ENCODE data around the gene CLDN9. TPM values are rescaled to one million over a fixed set of nuclear protein-coding genes. Genes with fewer than 3 reads are reported as not detected.

CLDN9 gene
- total RNA-seq, 1 donor from 2014 or later: 0.99 TPM

DNA sequence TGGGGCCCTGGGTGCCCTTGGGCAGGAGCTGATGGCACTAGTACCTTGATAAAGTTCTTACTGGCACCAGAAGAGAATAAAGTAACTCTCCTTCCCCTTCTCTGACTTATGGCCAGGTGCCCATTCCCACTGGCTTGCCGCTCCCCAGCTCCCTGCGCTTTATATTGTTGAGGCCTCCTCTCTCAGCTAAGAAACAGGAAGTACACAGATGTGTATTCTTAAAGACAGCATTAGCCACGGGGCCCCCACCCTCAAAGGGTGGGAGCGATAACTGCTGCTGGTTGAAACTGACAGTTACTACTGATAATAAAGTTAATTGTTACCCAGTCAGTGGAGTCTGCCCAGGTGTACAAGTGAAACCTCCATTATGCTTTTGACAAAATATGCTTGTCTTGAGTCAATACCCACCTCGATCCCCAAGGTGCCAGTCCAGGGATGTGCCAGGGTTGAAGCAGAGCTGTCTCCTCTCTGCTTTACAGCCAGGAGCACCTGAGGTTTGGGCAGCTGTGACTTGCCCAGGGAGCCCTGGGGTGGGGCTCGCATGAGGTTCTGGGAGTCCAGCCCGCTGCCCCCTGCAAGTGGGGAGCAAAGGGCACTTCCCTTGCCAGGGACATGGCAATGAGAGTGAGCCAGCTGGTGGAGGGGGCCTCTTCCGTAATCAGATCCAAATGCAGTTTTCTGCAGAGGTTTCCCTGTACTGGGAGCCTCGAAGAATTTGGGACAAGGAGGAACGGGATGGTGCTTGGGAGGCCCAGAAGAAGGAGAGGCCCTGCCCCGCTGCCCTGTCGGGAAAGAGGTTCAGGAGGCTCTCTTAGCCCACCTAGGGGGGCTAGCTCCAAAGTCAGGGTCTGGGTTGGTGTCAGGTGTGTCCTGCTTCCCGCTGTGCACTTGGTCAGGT lies 5.4 kb upstream of the CLDN9 start:
- no peak for DNase-seq (ENCODE audit: extremely low spot score, unreplicated experiment)
- H3K4me3 Mint-ChIP-seq: peak overlapping the region; percentile 78
- peak overlapping the region; percentile 95 for H3K27ac Mint-ChIP-seq
- H3K4me1 Mint-ChIP-seq (ENCODE audit: unreplicated experiment): no peaks in the 10 kb centered on the region
- TF ChIP-seq, protein P1, sequence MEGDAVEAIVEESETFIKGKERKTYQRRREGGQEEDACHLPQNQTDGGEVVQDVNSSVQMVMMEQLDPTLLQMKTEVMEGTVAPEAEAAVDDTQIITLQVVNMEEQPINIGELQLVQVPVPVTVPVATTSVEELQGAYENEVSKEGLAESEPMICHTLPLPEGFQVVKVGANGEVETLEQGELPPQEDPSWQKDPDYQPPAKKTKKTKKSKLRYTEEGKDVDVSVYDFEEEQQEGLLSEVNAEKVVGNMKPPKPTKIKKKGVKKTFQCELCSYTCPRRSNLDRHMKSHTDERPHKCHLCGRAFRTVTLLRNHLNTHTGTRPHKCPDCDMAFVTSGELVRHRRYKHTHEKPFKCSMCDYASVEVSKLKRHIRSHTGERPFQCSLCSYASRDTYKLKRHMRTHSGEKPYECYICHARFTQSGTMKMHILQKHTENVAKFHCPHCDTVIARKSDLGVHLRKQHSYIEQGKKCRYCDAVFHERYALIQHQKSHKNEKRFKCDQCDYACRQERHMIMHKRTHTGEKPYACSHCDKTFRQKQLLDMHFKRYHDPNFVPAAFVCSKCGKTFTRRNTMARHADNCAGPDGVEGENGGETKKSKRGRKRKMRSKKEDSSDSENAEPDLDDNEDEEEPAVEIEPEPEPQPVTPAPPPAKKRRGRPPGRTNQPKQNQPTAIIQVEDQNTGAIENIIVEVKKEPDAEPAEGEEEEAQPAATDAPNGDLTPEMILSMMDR (conservative IDR thresholded peaks at IDR 0.05): no peak
- H3K27me3 Mint-ChIP-seq: peaks cover 52% of the 10 kb centered on the region
- no peaks in the 10 kb centered on the region for H3K36me3 Mint-ChIP-seq
- H3K9me3 Mint-ChIP-seq: no peaks in the 10 kb centered on the region

DNA sequence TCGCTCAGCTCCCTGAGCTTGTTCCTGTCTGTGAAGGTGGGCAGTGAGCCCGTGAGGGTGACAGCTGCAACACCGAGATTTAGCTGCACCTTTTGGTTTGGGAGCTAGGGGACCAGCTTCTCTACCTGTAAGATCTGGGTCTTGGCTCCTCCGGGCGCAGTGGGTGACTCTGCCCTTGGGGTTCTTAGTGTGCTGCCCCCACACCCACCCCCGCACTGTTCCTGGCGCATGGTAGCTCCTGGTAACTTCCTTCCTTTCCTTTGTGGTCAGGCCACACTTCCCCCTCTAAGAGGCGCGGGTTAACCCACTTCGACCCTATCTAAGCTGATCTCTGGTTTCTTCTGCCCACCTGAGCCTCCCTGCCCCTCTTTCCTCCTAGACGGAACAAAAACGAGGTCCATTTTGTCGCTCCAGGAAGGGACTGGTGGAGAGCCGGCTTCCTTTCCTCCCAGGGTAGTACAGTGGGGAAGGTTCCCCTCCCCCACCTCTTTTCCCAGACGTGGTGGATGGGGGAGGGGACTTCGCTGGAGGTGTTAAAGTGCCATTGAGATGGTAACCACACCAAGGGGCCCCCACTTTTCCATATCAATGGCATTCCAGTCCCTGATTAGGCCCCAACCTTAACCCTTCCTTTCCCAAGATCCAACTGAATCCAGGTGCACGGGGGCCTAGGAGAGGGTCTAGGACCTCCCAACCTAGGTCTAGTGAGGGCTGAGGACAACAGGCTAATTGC lies 4.6 kb upstream of the CLDN9 start:
- Mint-ChIP-seq H3K27me3 (peaks cover 59% of the 10 kb centered on the region), H3K9me3 (no peaks in the 10 kb centered on the region), H3K27ac (peak overlapping the region; percentile 95), H3K4me1 (ENCODE audit: unreplicated experiment) (no peaks in the 10 kb centered on the region), H3K36me3 (no peaks in the 10 kb centered on the region), H3K4me3 (peak overlapping the region; percentile 55)
- DNase-seq (ENCODE audit: extremely low spot score, unreplicated experiment): no peak
- TF ChIP-seq, protein P1 (conservative IDR thresholded peaks at IDR 0.05): no peak

DNA sequence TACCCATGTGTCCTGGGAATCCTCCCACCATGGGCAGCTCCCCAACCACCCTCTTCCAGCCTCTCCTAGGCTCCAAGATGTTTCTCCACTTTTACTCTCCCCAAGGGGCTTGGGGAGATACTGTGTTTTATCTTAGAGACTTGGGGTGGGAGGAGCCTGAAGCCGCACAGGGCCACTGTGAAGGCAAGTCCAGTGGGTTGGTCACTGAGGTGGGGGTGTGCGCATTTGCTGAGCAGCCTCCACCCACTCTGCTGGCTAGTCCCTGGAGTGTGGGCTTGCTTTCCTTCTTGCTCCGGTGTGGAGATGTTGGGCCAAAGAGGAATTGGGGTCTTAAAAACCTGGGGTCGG lies 4.1 kb upstream of the CLDN9 start:
- no peaks in the 10 kb centered on the region for H3K9me3 Mint-ChIP-seq
- peak overlapping the region; percentile 95 for H3K27ac Mint-ChIP-seq
- TF ChIP-seq, protein P1 (conservative IDR thresholded peaks at IDR 0.05): no peak
- H3K36me3 Mint-ChIP-seq: no peaks in the 10 kb centered on the region
- H3K4me3 Mint-ChIP-seq: peak overlapping the region; percentile 55
- H3K4me1 Mint-ChIP-seq (ENCODE audit: unreplicated experiment): no peaks in the 10 kb centered on the region
- H3K27me3 Mint-ChIP-seq: peaks cover 62% of the 10 kb centered on the region
- no peak for DNase-seq (ENCODE audit: extremely low spot score, unreplicated experiment)

DNA sequence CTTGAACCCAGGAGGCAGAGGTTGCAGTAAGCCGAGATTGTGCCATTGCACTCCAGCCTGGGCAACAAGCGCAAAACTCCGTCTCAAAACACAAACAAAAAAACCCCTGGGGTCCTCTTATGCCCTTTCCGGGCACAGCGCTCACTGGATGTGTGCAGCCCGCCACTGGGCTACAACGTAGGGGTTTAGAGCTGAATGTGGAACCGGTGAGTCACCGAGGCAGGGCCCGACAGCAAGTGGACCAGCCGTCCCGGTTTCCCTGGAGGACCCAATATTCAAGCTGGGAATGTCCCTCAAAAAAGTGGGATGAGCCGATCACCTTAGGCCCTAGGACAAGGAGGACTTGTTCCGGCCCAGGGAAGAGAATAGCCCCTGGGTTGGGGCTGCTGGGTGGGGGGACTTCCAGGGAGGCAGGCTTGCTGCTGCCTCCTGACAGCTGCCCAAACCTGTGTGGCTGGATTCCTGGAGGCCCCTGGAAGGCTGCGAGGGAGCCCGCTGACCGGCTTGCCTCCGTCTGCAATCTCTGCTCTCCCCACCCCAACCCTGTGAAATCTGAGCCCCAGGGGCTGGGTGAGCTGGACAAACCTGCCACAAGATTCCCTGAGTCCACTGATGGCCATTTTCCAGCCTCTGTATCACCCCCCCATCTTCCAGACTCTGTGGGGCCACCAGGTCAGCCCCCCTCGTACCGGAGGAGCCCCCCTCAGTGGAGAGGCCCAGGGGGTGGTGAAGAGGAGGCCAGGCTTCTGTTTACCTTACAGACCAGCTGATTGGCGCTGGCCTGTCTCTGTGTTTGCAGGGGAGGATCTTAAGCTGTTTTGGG lies 2.9 kb upstream of the CLDN9 start:
- Mint-ChIP-seq H3K4me3 (peak overlapping the region; percentile 55), H3K36me3 (no peaks in the 10 kb centered on the region), H3K4me1 (ENCODE audit: unreplicated experiment) (peaks cover under 1% of the 10 kb centered on the region), H3K27me3 (peaks cover 69% of the 10 kb centered on the region), H3K9me3 (no peaks in the 10 kb centered on the region), H3K27ac (peak overlapping the region; percentile 95)
- peak; percentile 85 for DNase-seq (ENCODE audit: extremely low spot score, unreplicated experiment)
- TF ChIP-seq, protein P1 (conservative IDR thresholded peaks at IDR 0.05): no peak

DNA sequence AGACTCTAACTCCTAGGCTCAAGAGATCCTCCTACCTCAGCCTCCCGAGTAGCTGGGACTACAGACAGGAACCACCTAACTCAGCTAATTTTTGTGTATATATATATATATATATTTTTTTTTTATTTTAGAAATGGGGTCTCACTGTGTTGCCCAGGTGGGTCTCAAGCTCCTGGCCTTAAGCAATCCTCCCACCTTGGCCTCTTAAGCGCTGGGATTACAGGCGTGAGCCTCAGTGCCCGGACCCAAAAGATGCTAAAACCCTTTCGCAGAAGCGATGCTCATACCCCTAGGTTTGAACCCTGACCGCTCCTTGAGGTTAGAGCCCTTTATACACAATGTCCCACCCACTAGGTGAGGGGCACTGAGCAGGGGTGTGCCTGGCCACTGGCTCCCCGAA lies 2.2 kb upstream of the CLDN9 start:
- TF ChIP-seq, protein P1 (conservative IDR thresholded peaks at IDR 0.05): no peak
- Mint-ChIP-seq H3K4me3 (no peak overlapping the region), H3K9me3 (no peaks in the 10 kb centered on the region), H3K27ac (peak overlapping the region; percentile 95), H3K4me1 (ENCODE audit: unreplicated experiment) (peaks cover 4% of the 10 kb centered on the region), H3K27me3 (peaks cover 70% of the 10 kb centered on the region), H3K36me3 (no peaks in the 10 kb centered on the region)
- DNase-seq (ENCODE audit: extremely low spot score, unreplicated experiment): no peak

All from type B pancreatic cell (in vitro differentiated cells).